Keratinocyte (primary cell): Measurements from ENCODE around the gene CNDP2. TPM values are rescaled to one million over a fixed set of nuclear protein-coding genes. Genes with fewer than 3 reads are reported as not detected.

ENCODE experiments used
- DNase-seq: peaks from one replicate; pipeline ENCODE4 v3.0.0-alpha.2; 2011; ENCODE audit warnings: low read depth, missing footprints, low spot score
- FAIRE-seq: peaks from 2 replicates; lab custom pipeline; 2011; peaks lifted over from hg19 to GRCh38; lab: Jason Lieb, UNC
- H2AFZ ChIP-seq: 2 replicates; pipeline ENCODE4 v1.6.0; 2012; ENCODE audit warnings: low read length, control low read depth, inconsistent platforms; ENCODE audit not compliant: control insufficient read depth
- H3K27ac ChIP-seq: 2 replicates; pipeline ENCODE4 v1.5.1; 2011; ENCODE audit warnings: low read length; ENCODE audit not compliant: control insufficient read depth, insufficient read depth
- H3K27me3 ChIP-seq: 3 replicates; pipeline ENCODE4 v1.6.0; 2011; ENCODE audit warnings: low read length; ENCODE audit not compliant: control insufficient read depth, insufficient read depth; ENCODE audit errors: extremely low read depth
- H3K36me3 ChIP-seq, 2 experiments: 2 replicates in 1 of 2; 3 replicates in 1 of 2; pipeline ENCODE4 v1.5.1; 2011; ENCODE audit warnings: low read length in 2 of 2, mild to moderate bottlenecking in 1 of 2; ENCODE audit not compliant: control insufficient read depth in 2 of 2, insufficient read depth in 2 of 2; ENCODE audit errors: extremely low read depth in 1 of 2
- H3K4me1 ChIP-seq: 3 replicates; pipeline ENCODE4 v1.5.1; 2011; ENCODE audit warnings: low read length; ENCODE audit not compliant: control insufficient read depth, insufficient read depth; ENCODE audit errors: extremely low read depth
- H3K4me2 ChIP-seq: 3 replicates; pipeline ENCODE4 v1.6.0; 2011; ENCODE audit warnings: low read depth, low read length; ENCODE audit not compliant: control insufficient read depth, insufficient read depth; ENCODE audit errors: extremely low read depth
- H3K4me3 ChIP-seq, 3 experiments: fragments of 200-600 bp in 1 of 3; sonication (generic) in 1 of 3; 2 replicates in 2 of 3; 3 replicates in 1 of 3; pipeline ENCODE4 v1.5.1; 2011 to 2016; ENCODE audit warnings: low read length in 3 of 3, mild to moderate bottlenecking in 3 of 3, control low read depth in 2 of 3, inconsistent platforms in 1 of 3, low read depth in 1 of 3, mixed read lengths in 1 of 3, mixed run types in 1 of 3, moderate library complexity in 1 of 3; ENCODE audit not compliant: control insufficient read depth in 2 of 3, insufficient read depth in 2 of 3; ENCODE audit errors: extremely low read depth in 1 of 3
- H3K79me2 ChIP-seq: 2 replicates; pipeline ENCODE4 v1.6.0; 2012; ENCODE audit warnings: low read length; ENCODE audit not compliant: control insufficient read depth, insufficient read depth
- H3K9ac ChIP-seq: 3 replicates; pipeline ENCODE4 v1.6.0; 2011; ENCODE audit warnings: low read length; ENCODE audit not compliant: control insufficient read depth, insufficient read depth; ENCODE audit errors: extremely low read depth
- H3K9me1 ChIP-seq: 3 replicates; pipeline ENCODE4 v1.6.0; 2011; ENCODE audit warnings: low read length; ENCODE audit not compliant: control insufficient read depth, insufficient read depth; ENCODE audit errors: extremely low read depth
- H3K9me3 ChIP-seq: 2 replicates; pipeline ENCODE4 v1.5.1; 2012; ENCODE audit warnings: low read depth, low read length; ENCODE audit not compliant: control insufficient read depth
- H4K20me1 ChIP-seq: 3 replicates; pipeline ENCODE4 v1.6.0; 2011; ENCODE audit warnings: low read length; ENCODE audit not compliant: control insufficient read depth, insufficient read depth; ENCODE audit errors: extremely low read depth
- EZH2 ChIP-seq: IDR thresholded peaks from one replicate; pipeline ENCODE4 v1.6.1; 2012; ENCODE audit warnings: inconsistent platforms, mild to moderate bottlenecking, low read length, moderate library complexity
- dilution Hi-C: fragments of 300-500 bp; cut with MboI; formaldehyde crosslinking; loops from one replicate; pipeline ENCODE4 v1.7.0; 2020; ENCODE audit warnings: low sequenced_read_pairs; ENCODE audit not compliant: extremely low pct_ligation_motif_present
- polyA plus RNA-seq, 5 experiments: library from polyadenylated mRNA; depleted of rRNA in 3 of 5; stranded (reverse) in 3 of 5; stranded (forward) in 1 of 5; unstranded in 1 of 5; fragments of >200 nt; gene quantifications; 1 replicate in 1 of 5; 2 replicates in 3 of 5; 3 replicates in 1 of 5; pipeline versions ENCODE4 v1.2.1 to v1.2.3, GENCODE V29; 2011 to 2012; ENCODE audit warnings: missing spikeins in 2 of 5, low read depth in 1 of 5, low replicate concordance in 1 of 5
- TF ChIP-seq, protein P1 (sequence below), 3 experiments: IDR thresholded peaks in 1 of 3; conservative IDR thresholded peaks in 1 of 3; optimal IDR thresholded peaks in 1 of 3; 2 replicates in 2 of 3; 3 replicates in 1 of 3; pipeline versions ENCODE3 to v1.5.1; 2011; ENCODE audit warnings: low read length in 3 of 3, mild to moderate bottlenecking in 3 of 3, moderate library complexity in 2 of 3, control low read depth in 1 of 3, inconsistent platforms in 1 of 3; ENCODE audit not compliant: insufficient read depth in 2 of 3; ENCODE audit errors: extremely low read depth in 1 of 3

The CNDP2 gene
- polyA plus RNA-seq, 1 donor (not counting 4 experiments of a cell fraction or from before 2014, with no cell fraction given), result 126 TPM

GRCh38 chr18:74567822-74568221 is 71.7 kb downstream of the CNDP2 start:
- Histone ChIP-seq H4K20me1 (no peaks in the 10 kb centered on the region), H3K79me2 (no peaks in the 10 kb centered on the region), H3K36me3 (no peaks in the 10 kb centered on the region), H3K4me3 (no peak overlapping the region), H3K9me1 (no peaks in the 10 kb centered on the region), H3K4me2 (no peak overlapping the region), H3K9ac (no peak overlapping the region), H3K27ac (no peak overlapping the region), H3K4me1 (no peaks in the 10 kb centered on the region), H3K9me3 (no peaks in the 10 kb centered on the region), H3K27me3 (no peaks in the 10 kb centered on the region), H2AFZ (no peak overlapping the region)
- no peak for TF ChIP-seq EZH2
- TF ChIP-seq, protein P1, sequence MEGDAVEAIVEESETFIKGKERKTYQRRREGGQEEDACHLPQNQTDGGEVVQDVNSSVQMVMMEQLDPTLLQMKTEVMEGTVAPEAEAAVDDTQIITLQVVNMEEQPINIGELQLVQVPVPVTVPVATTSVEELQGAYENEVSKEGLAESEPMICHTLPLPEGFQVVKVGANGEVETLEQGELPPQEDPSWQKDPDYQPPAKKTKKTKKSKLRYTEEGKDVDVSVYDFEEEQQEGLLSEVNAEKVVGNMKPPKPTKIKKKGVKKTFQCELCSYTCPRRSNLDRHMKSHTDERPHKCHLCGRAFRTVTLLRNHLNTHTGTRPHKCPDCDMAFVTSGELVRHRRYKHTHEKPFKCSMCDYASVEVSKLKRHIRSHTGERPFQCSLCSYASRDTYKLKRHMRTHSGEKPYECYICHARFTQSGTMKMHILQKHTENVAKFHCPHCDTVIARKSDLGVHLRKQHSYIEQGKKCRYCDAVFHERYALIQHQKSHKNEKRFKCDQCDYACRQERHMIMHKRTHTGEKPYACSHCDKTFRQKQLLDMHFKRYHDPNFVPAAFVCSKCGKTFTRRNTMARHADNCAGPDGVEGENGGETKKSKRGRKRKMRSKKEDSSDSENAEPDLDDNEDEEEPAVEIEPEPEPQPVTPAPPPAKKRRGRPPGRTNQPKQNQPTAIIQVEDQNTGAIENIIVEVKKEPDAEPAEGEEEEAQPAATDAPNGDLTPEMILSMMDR (optimal IDR thresholded peaks at IDR 0.05 in 1 of 3, IDR thresholded peaks at IDR 0.05 in 1 of 3, conservative IDR thresholded peaks at IDR 0.05 in 1 of 3; ENCODE audit: extremely low read depth in 1 of 3, insufficient read depth in 2 of 3, low read length in 3 of 3), result no peak
- dilution Hi-C loops, result no loop called here
- no peak for DNase-seq
- no peak for FAIRE-seq

DNA sequence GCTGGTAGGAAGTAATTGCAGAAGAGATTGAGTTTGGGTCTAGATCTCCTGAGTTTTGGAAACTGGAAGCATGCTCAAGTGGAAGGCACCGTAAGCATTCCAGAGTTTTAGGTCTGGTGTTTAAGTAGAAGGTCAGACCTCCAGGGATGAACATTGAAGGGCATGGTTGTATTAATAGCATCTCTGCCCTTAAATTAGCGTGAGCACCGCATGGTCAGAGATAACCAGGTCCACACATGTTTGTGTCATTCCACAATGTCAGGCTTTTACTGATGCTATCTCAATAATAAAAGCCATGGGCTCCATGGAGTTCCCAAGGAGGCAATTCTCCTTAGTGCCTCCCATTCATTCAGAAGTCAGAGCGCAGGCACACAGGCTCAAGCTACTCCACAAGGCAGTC is 73.2 kb downstream of the CNDP2 start:
- no peak overlapping the region for H3K9ac ChIP-seq
- no peak overlapping the region for H2AFZ ChIP-seq
- H3K79me2 ChIP-seq, result no peaks in the 10 kb centered on the region
- H3K9me3 ChIP-seq, result no peaks in the 10 kb centered on the region
- no peak for TF ChIP-seq EZH2
- TF ChIP-seq, protein P1 (optimal IDR thresholded peaks at IDR 0.05 in 1 of 3, IDR thresholded peaks at IDR 0.05 in 1 of 3, conservative IDR thresholded peaks at IDR 0.05 in 1 of 3; ENCODE audit: extremely low read depth in 1 of 3, insufficient read depth in 2 of 3, low read length in 3 of 3), result no peak
- no peak overlapping the region for H3K27ac ChIP-seq
- H3K36me3 ChIP-seq, result no peaks in the 10 kb centered on the region
- no peaks in the 10 kb centered on the region for H3K27me3 ChIP-seq
- DNase-seq, result no peak
- H3K4me1 ChIP-seq, result no peaks in the 10 kb centered on the region
- no peak overlapping the region for H3K4me3 ChIP-seq
- no peaks in the 10 kb centered on the region for H4K20me1 ChIP-seq
- FAIRE-seq, result no peak
- H3K9me1 ChIP-seq, result no peaks in the 10 kb centered on the region
- H3K4me2 ChIP-seq, result no peak overlapping the region
- dilution Hi-C loops, result no loop called here
